ENCODE measurements around the gene AR.

AR gene

DNA sequence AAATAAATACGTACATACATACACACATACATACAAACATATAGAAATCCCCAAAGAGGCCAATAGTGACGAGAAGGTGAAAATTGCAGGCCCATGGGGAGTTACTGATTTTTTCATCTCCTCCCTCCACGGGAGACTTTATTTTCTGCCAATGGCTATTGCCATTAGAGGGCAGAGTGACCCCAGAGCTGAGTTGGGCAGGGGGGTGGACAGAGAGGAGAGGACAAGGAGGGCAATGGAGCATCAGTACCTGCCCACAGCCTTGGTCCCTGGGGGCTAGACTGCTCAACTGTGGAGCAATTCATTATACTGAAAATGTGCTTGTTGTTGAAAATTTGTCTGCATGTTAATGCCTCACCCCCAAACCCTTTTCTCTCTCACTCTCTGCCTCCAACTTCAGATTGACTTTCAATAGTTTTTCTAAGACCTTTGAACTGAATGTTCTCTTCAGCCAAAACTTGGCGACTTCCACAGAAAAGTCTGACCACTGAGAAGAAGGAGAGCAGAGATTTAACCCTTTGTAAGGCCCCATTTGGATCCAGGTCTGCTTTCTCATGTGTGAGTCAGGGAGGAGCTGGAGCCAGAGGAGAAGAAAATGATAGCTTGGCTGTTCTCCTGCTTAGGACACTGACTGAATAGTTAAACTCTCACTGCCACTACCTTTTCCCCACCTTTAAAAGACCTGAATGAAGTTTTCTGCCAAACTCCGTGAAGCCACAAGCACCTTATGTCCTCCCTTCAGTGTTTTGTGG, 180.7 kb downstream of the AR start:
- DNase-seq (ENCODE audit: insufficient read length, low spot score), result no peak

DNA sequence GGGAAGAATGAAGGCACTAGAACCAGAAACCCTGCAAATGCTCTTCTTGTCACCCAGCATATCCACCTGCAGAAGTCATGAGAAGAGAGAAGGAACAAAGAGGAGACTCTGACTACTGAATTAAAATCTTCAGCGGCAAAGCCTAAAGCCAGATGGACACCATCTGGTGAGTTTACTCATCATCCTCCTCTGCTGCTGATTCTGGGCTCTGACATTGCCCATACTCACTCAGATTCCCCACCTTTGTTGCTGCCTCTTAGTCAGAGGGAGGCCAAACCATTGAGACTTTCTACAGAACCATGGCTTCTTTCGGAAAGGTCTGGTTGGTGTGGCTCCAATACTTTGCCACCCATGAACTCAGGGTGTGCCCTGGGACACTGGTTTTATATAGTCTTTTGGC, 181.7 kb downstream of the AR start:
- no peak for FAIRE-seq
- DNase-seq (ENCODE audit: insufficient read length, low spot score), result no peak

More for the DNA sequence above, 180.7 kb downstream of the AR start:
- no peak for FAIRE-seq

DNA sequence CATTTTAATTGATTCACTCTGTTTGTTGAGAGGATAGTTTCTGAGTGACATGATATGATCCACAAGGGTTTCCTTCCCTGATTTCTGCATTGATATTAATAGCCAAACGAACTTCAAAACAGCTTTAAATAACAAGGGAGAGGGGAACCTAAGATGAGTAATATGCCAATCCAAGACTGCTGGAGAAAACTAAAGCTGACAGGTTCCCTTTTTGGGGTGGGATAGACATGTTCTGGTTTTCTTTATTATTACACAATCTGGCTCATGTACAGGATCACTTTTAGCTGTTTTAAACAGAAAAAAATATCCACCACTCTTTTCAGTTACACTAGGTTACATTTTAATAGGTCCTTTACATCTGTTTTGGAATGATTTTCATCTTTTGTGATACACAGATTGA, 182.2 kb downstream of the AR start:
- DNase-seq (ENCODE audit: insufficient read length, low spot score) (no peak), FAIRE-seq (no peak)

DNA sequence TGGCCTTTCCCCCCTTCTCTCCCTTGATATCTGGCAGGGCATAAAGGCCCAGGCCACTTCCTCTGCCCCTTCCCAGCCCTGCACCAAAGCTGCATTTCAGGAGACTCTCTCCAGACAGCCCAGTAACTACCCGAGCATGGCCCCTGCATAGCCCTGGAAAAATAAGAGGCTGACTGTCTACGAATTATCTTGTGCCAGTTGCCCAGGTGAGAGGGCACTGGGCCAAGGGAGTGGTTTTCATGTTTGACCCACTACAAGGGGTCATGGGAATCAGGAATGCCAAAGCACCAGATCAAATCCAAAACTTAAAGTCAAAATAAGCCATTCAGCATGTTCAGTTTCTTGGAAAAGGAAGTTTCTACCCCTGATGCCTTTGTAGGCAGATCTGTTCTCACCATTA, 183.8 kb downstream of the AR start:
- DNase-seq (ENCODE audit: insufficient read length, low spot score) (no peak), FAIRE-seq (no peak)

DNA sequence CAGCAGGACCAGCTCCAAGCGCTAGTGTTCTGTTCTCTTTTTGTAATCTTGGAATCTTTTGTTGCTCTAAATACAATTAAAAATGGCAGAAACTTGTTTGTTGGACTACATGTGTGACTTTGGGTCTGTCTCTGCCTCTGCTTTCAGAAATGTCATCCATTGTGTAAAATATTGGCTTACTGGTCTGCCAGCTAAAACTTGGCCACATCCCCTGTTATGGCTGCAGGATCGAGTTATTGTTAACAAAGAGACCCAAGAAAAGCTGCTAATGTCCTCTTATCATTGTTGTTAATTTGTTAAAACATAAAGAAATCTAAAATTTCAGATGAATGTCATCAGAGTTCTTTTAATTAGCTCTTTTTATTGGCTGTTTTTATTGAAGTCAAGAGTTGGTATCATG, 186.5 kb downstream of the AR start:
- DNase-seq (ENCODE audit: insufficient read length, low spot score), result no peak
- FAIRE-seq, result no peak

DNA sequence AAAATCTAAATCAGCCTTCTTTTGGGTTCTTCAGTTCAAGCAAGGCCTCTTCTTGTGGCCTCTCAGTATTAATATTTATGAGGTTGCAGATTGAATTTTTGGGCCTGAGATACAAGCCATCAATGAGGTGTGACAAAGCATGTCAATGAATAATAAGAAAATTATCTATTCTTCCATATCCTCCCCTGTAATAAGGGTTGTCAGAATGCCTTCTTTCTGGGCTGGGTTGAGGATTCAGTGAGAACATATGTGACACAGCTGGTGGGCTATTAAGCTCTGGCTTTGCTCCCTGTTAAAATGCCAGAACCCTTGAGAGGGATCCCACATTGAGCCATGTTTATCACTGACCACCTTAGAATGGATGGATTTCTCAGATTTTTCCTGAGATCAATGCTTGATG, 187.2 kb downstream of the AR start:
- FAIRE-seq (no peak), DNase-seq (ENCODE audit: insufficient read length, low spot score) (no peak)

DNA sequence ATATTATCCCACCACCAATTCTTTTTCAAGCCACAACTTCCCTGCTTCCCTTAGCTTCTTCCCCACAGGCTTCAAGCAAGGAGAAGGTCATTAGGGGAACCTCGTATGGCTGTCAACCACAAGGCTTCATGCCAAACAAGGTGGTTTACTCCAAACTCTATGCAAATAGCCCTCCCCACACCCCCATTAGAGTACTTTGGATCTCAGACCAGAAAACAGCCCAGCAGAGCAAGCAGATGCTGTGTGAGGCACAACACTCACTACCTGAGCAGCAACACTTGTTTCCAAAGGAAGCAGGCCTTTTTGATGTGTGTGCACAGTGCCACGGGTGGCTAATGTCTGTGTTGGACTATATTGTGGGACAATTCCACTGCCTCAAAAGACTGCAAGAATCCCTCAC, 189.0 kb downstream of the AR start:
- FAIRE-seq (no peak), DNase-seq (ENCODE audit: insufficient read length, low spot score) (no peak)

DNA sequence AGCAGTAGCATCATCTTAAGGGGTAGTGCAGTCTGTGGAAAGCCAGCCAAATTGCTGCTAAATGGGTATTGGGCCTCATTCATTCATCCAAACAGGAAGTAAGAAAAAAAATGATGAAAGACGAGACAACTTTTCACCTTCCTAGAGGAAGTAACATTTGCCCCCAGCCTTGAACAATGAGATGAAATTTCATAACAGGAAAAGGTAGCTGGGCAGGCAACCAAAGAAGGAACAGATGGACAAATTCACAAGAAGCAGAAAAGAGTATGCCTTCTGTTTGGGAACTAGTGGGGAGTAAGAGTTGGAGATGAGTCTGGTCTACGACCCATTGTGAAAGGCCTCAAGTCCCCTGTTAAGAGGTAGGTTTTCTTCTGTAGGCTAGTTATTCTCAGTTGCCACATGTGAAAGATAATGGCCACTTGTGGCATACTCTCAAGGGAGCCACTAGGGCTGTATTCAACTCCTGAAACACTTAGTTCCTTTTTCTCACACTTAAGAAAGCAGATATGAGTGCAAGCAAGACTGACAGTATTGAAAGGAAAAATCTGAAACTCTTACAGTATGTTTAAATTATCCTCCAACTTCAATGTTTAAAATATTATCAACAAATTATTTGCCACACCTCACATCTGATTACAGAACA, 190.4 kb downstream of the AR start:
- FAIRE-seq (no peak), DNase-seq (ENCODE audit: insufficient read length, low spot score) (no peak)

DNA sequence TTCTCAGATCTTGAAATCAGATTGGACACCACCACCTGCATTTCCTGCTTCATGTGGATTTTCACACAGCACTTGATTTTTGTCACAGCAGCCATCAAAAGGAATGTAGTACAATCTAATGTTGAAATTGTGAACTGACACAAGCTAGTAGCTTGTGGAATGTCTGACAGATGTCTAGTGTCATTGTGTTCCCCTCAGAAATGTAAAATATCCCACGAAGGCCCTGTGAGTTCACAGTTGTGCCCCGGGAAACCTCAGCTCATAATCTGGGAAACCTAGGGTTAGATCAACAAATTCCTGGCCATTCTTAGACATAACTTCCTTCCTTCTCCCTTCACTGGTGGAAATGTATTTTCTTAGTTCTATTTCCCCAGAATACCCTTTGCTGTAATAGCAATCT, 205.7 kb downstream of the AR start:
- DNase-seq (ENCODE audit: insufficient read length, low spot score) (no peak), FAIRE-seq (no peak)

DNA sequence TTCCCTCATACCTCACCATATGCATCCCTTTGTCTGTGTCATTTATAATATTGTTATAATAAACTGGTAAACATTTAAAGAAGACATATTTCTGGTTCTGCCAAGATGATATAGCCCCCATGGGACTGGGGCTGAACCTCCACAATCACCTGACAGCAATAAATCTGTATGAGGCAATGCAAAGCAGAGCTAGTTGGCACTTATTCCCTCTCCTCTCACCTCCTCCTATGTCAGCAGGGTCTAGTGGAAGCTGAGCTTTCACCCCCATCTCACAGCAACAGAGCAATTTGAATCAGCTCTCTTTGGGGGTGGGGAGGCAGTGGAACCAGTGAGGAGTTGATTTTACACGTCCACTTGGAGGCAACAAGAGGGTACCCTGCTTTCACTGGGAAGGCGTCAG, 206.9 kb downstream of the AR start:
- FAIRE-seq, result no peak
- DNase-seq (ENCODE audit: insufficient read length, low spot score), result no peak

DNA sequence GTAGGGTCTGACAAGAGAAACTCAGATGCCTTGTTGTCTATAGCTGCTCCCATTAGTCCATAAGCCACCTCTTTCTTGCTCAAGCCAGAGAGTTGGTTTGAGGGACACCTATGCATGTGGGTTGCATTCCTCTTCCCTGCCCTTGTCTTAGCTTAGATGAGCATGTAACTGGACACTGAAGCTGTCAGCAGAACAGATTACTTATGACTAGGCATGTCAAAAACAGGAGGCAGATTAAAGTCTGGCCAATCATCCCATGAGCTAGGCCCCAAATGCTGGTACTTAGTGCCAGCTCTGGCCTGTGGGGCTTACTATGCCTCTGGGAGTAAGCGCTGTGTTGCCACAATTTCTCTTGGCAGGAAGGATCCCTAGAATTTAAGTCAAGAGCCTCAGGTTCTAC, 215.2 kb downstream of the AR start:
- DNase-seq (ENCODE audit: insufficient read length, low spot score), result no peak
- no peak for FAIRE-seq

DNA sequence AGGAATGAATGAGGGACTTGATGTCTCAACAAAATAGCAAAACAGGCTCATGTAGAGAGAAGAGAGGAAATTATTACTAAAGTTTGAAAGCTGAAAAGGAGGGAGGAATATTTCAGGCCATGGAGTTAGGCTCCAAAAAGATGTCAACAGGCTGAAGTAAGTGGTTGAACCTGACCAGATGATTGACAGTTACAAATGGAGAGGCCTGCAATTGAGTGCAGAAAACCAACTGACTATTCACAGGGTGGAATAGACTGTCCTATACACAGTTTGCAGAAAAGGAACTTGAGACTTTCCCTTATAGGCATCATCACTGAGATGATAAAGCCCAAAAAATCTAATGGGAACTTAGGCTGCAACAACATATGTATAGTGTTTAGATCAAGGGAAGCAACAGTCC, 233.3 kb downstream of the AR start:
- DNase-seq (ENCODE audit: insufficient read length, low spot score) (no peak), FAIRE-seq (no peak)

DNA sequence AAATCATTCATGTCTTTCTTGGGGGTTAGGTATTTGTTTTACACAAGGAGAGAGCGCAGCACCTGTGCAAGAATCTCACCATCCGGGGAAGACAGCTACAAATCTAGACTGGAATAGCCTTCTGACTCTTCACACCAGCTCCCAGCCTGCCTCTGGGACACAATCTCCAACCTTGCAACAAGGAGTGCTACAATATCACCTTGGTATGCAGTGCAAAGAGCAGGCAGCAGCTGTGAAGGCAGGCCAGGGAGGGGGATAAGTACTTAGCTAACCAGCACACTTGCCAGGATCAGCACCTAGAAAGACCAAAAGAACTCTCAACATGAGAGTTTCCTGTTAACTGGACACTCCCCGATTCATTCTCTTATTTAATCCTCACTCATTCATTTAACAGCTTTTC, 235.3 kb downstream of the AR start:
- FAIRE-seq, result no peak

More for the DNA sequence above, 235.3 kb downstream of the AR start:
- DNase-seq (ENCODE audit: insufficient read length, low spot score), result no peak
